ENCODE measurements around the gene PAXIP1. TPM values are rescaled to one million over a fixed set of nuclear protein-coding genes. Genes with fewer than 3 reads are reported as not detected.
A peak's percentile ranks its signal among the peaks of the same experiment; 100 is the strongest.

Gene PAXIP1
- total RNA-seq, 1 experiment from 2014 or later: 32.1 TPM

- Histone ChIP-seq H3K9me3 (ENCODE audit: low read depth, low read length, poor library complexity, severe bottlenecking) (no peaks in the 10 kb centered on the region), H3K36me3 (ENCODE audit: insufficient read depth, low read length, poor library complexity, severe bottlenecking) (peaks cover 96% of the 10 kb centered on the region), H3K4me3 (ENCODE audit: low read depth, low read length, poor library complexity, severe bottlenecking) (no peak overlapping the region), H3K4me1 (ENCODE audit: insufficient read depth, low read length, poor library complexity, severe bottlenecking) (no peaks in the 10 kb centered on the region), H3K27me3 (replicated peaks; ENCODE audit: insufficient read depth, low read depth, low read length, poor library complexity) (no peaks in the 10 kb centered on the region), H3K27ac (ENCODE audit: low read depth, low read length, poor library complexity, severe bottlenecking) (no peak overlapping the region)
- intact Hi-C loops (cut with micrococcal nuclease; ENCODE audit: unreplicated experiment): no loop called here
- TF ChIP-seq EZH2 (IDR thresholded peaks at IDR 0.05; ENCODE audit: borderline replicate concordance, low read depth, low read length, poor library complexity, severe bottlenecking): no peak
- TF ChIP-seq CTCF (conservative IDR thresholded peaks at IDR 0.05; ENCODE audit: low read depth, low read length): no peak
- peak; percentile 43 for DNase-seq (ENCODE audit: low spot score)
- no TSS peak for BruUV-seq (replicated peaks)
- POLR2A ChIA-PET (ENCODE audit: low non-redundant PET): no interaction called here
- CTCF ChIA-PET: no interaction called here
Observed at GRCh38 chr7:154965014-154965413, 37.9 kb downstream of the PAXIP1 start.

- POLR2A ChIA-PET (ENCODE audit: low non-redundant PET): no interaction called here
- CTCF ChIA-PET: no interaction called here
- Histone ChIP-seq H3K27me3 (replicated peaks; ENCODE audit: insufficient read depth, low read depth, low read length, poor library complexity) (no peaks in the 10 kb centered on the region), H3K4me1 (ENCODE audit: insufficient read depth, low read length, poor library complexity, severe bottlenecking) (no peaks in the 10 kb centered on the region), H3K36me3 (ENCODE audit: insufficient read depth, low read length, poor library complexity, severe bottlenecking) (peaks cover 84% of the 10 kb centered on the region), H3K27ac (ENCODE audit: low read depth, low read length, poor library complexity, severe bottlenecking) (no peak overlapping the region), H3K4me3 (ENCODE audit: low read depth, low read length, poor library complexity, severe bottlenecking) (no peak overlapping the region), H3K9me3 (ENCODE audit: low read depth, low read length, poor library complexity, severe bottlenecking) (no peaks in the 10 kb centered on the region)
- no TSS peak for BruUV-seq (replicated peaks)
- TF ChIP-seq EZH2 (IDR thresholded peaks at IDR 0.05; ENCODE audit: borderline replicate concordance, low read depth, low read length, poor library complexity, severe bottlenecking): no peak
- TF ChIP-seq CTCF (conservative IDR thresholded peaks at IDR 0.05; ENCODE audit: low read depth, low read length): no peak
- no peak for DNase-seq (ENCODE audit: low spot score)
- intact Hi-C loops (cut with micrococcal nuclease; ENCODE audit: unreplicated experiment): no loop called here
Observed at GRCh38 chr7:154960063-154960790, 42.7 kb downstream of the PAXIP1 start.

GRCh38 chr7:154956427-154956826 lies 46.5 kb downstream of the PAXIP1 start:
- Histone ChIP-seq H3K4me3 (ENCODE audit: low read depth, low read length, poor library complexity, severe bottlenecking) (no peak overlapping the region), H3K9me3 (ENCODE audit: low read depth, low read length, poor library complexity, severe bottlenecking) (no peaks in the 10 kb centered on the region), H3K36me3 (ENCODE audit: insufficient read depth, low read length, poor library complexity, severe bottlenecking) (peaks cover 77% of the 10 kb centered on the region), H3K4me1 (ENCODE audit: insufficient read depth, low read length, poor library complexity, severe bottlenecking) (no peaks in the 10 kb centered on the region), H3K27ac (ENCODE audit: low read depth, low read length, poor library complexity, severe bottlenecking) (no peak overlapping the region), H3K27me3 (replicated peaks; ENCODE audit: insufficient read depth, low read depth, low read length, poor library complexity) (no peaks in the 10 kb centered on the region)
- no TSS peak for BruUV-seq (replicated peaks)
- no peak for DNase-seq (ENCODE audit: low spot score)
- intact Hi-C loops (cut with micrococcal nuclease; ENCODE audit: unreplicated experiment): no loop called here
- CTCF ChIA-PET: no interaction called here
- POLR2A ChIA-PET (ENCODE audit: low non-redundant PET): no interaction called here
- TF ChIP-seq EZH2 (IDR thresholded peaks at IDR 0.05; ENCODE audit: borderline replicate concordance, low read depth, low read length, poor library complexity, severe bottlenecking) (no peak), CTCF (conservative IDR thresholded peaks at IDR 0.05; ENCODE audit: low read depth, low read length) (no peak)
